Immature natural killer cell (primary cell): ENCODE measurements around the gene DELE1. TPM values are rescaled to one million over a fixed set of nuclear protein-coding genes. Genes with fewer than 3 reads are reported as not detected.

ENCODE experiments used
- DNase-seq, 3 donors: peaks; one replicate each; pipeline ENCODE4 v3.0.0; 2022; ENCODE audit warnings: mixed read lengths in 1 of 3
- H3K27ac Mint-ChIP-seq, 6 donors: one replicate each; pipeline ENCODE4 v1.8.0; 2020; ENCODE audit warnings: mixed read lengths in 6 of 6, mild to moderate bottlenecking in 5 of 6, inconsistent platforms in 4 of 6, moderate library complexity in 3 of 6
- H3K27me3 Mint-ChIP-seq, 3 donors: one replicate each; pipeline ENCODE4 v1.8.0; 2020 to 2021; ENCODE audit warnings: low read depth in 3 of 3, mild to moderate bottlenecking in 3 of 3, mixed read lengths in 3 of 3, moderate library complexity in 3 of 3, inconsistent platforms in 1 of 3
- H3K36me3 Mint-ChIP-seq, 3 donors: one replicate each; pipeline ENCODE4 v1.8.0; 2020; ENCODE audit warnings: mixed read lengths in 3 of 3, inconsistent platforms in 2 of 3, mild to moderate bottlenecking in 2 of 3
- H3K4me1 Mint-ChIP-seq, 2 donors: one replicate each; pipeline ENCODE4 v1.8.0; 2020; ENCODE audit warnings: inconsistent platforms in 2 of 2, mild to moderate bottlenecking in 2 of 2, mixed read lengths in 2 of 2, moderate library complexity in 1 of 2
- H3K4me3 Mint-ChIP-seq, 5 donors: one replicate each; pipeline ENCODE4 v1.8.0; 2020; ENCODE audit warnings: mild to moderate bottlenecking in 5 of 5, mixed read lengths in 5 of 5, inconsistent platforms in 3 of 5, moderate library complexity in 3 of 5
- H3K9me3 Mint-ChIP-seq, 6 donors: one replicate each; pipeline ENCODE4 v1.8.0; 2020; ENCODE audit warnings: mild to moderate bottlenecking in 6 of 6, mixed read lengths in 6 of 6, inconsistent platforms in 4 of 6, moderate library complexity in 3 of 6
- polyA plus RNA-seq, 3 donors: library from polyadenylated mRNA; unstranded; fragments of 300-500 nt; fragmentation: Illumina TruSeq; gene quantifications; one replicate each; pipeline ENCODE4 v1.2.3, GENCODE V29; 2021

Gene DELE1
- 10 to 100 TPM; 38.2 to 47.1 (median 44.7) TPM for polyA plus RNA-seq

- peak within 1 kb of the TSS; percentile 89 to 97 (median 92) for H3K4me3 Mint-ChIP-seq
- H3K9me3 Mint-ChIP-seq = no peaks in the 10 kb centered on the region
- peak within 1 kb of the TSS; percentile 90 to 98 (median 96) for H3K27ac Mint-ChIP-seq
- peaks cover 27 to 45% of the 10 kb centered on the region in 2 donors for H3K4me1 Mint-ChIP-seq
- DNase-seq = peak; percentile 89 to 90 (median 90)
- H3K27me3 Mint-ChIP-seq = peaks cover 0 to 8% (median 7%) of the 10 kb centered on the region in 3 donors
- H3K36me3 Mint-ChIP-seq = peaks cover 5 to 31% (median 26%) of the 10 kb centered on the region in 3 donors
These were observed at the start of gene DELE1 for GRCh38 chr5:141923448-141924313. DELE1 (plus strand) TSS chr5:141923871; CDS start chr5:141923942, 71 bp downstream.

GRCh38 chr5:141873933-141874261, 49.8 kb upstream of the DELE1 start:
- Mint-ChIP-seq H3K9me3 (no peaks in the 10 kb centered on the region), H3K36me3 (no peaks in the 10 kb centered on the region), H3K27me3 (peaks cover 9 to 18% (median 14%) of the 10 kb centered on the region in 3 donors), H3K27ac (peak overlapping the region in 1 of 6 donors; percentile 65), H3K4me3 (peak overlapping the region in 1 of 5 donors; percentile 3), H3K4me1 (peaks cover 46 to 49% of the 10 kb centered on the region in 2 donors)
- no peak for DNase-seq

- no peaks in the 10 kb centered on the region for H3K36me3 Mint-ChIP-seq
- peaks cover 12 to 19% (median 18%) of the 10 kb centered on the region in 3 donors for H3K27me3 Mint-ChIP-seq
- no peak for DNase-seq
- peaks cover 51 to 53% of the 10 kb centered on the region in 2 donors for H3K4me1 Mint-ChIP-seq
- peak overlapping the region in 4 of 5 donors; percentile 20 to 95 (median 82) for H3K4me3 Mint-ChIP-seq
- H3K9me3 Mint-ChIP-seq = no peaks in the 10 kb centered on the region
- peak overlapping the region in 4 of 6 donors; percentile 15 to 65 (median 63) for H3K27ac Mint-ChIP-seq
These were observed 49.3 kb upstream of the DELE1 start for GRCh38 chr5:141874262-141874964.

- no peak for DNase-seq
- Mint-ChIP-seq H3K9me3 (no peaks in the 10 kb centered on the region), H3K4me1 (peaks cover 52 to 55% of the 10 kb centered on the region in 2 donors), H3K27ac (peak overlapping the region in 5 of 6 donors; percentile 2 to 65 (median 42)), H3K36me3 (no peaks in the 10 kb centered on the region), H3K27me3 (peaks cover 14 to 22% (median 19%) of the 10 kb centered on the region in 3 donors), H3K4me3 (peak overlapping the region; percentile 72 to 95 (median 78))
These were observed 48.5 kb upstream of the DELE1 start for GRCh38 chr5:141875022-141875740.

GRCh38 chr5:141875795-141876627, 47.7 kb upstream of the DELE1 start:
- Mint-ChIP-seq H3K4me1 (peaks cover 48 to 55% of the 10 kb centered on the region in 2 donors), H3K27me3 (peaks cover 17 to 22% (median 19%) of the 10 kb centered on the region in 3 donors), H3K27ac (peak overlapping the region in 4 of 6 donors; percentile 2 to 78 (median 54))

GRCh38 chr5:141876628-141877355, 46.9 kb upstream of the DELE1 start:
- H3K27me3 Mint-ChIP-seq = peaks cover 19 to 22% (median 20%) of the 10 kb centered on the region in 3 donors
- DNase-seq = peak; percentile 45 to 52 (median 51)
- peak overlapping the region; percentile 88 to 95 (median 90) for H3K4me3 Mint-ChIP-seq
- H3K36me3 Mint-ChIP-seq = no peaks in the 10 kb centered on the region
- H3K9me3 Mint-ChIP-seq = no peaks in the 10 kb centered on the region
- peaks cover 43 to 55% of the 10 kb centered on the region in 2 donors for H3K4me1 Mint-ChIP-seq
- peak overlapping the region; percentile 24 to 87 (median 78) for H3K27ac Mint-ChIP-seq

More at GRCh38 chr5:141875795-141876627, 47.7 kb upstream of the DELE1 start:
- Mint-ChIP-seq H3K4me3 (peak overlapping the region; percentile 88 to 95 (median 90)), H3K9me3 (no peaks in the 10 kb centered on the region), H3K36me3 (no peaks in the 10 kb centered on the region)
- DNase-seq = peak; percentile 34 to 45 (median 42)

GRCh38 chr5:141877356-141878185, 46.1 kb upstream of the DELE1 start:
- peak; percentile 18 to 34 (median 30) for DNase-seq
- Mint-ChIP-seq H3K9me3 (no peaks in the 10 kb centered on the region), H3K4me1 (peaks cover 39 to 51% of the 10 kb centered on the region in 2 donors), H3K27me3 (peaks cover 19 to 25% (median 22%) of the 10 kb centered on the region in 3 donors), H3K4me3 (peak overlapping the region; percentile 88 to 95 (median 90)), H3K36me3 (no peaks in the 10 kb centered on the region), H3K27ac (peak overlapping the region; percentile 24 to 87 (median 78))

- H3K4me3 Mint-ChIP-seq = peak within 1 kb of the TSS; percentile 88 to 95 (median 90)
- H3K27ac Mint-ChIP-seq = peak within 1 kb of the TSS; percentile 70 to 87 (median 78)
These were observed 45.4 kb upstream of the DELE1 start, which contains the start of gene PCDH1 for GRCh38 chr5:141878186-141878710. PCDH1 (minus strand) TSS chr5:141878410; CDS start chr5:141878262, 148 bp downstream.

GRCh38 chr5:141878711-141879425, 44.8 kb upstream of the DELE1 start:
- peaks cover 15 to 26% (median 22%) of the 10 kb centered on the region in 3 donors for H3K27me3 Mint-ChIP-seq
- H3K9me3 Mint-ChIP-seq = no peaks in the 10 kb centered on the region
- H3K4me1 Mint-ChIP-seq = peaks cover 38 to 43% of the 10 kb centered on the region in 2 donors
- peak overlapping the region; percentile 83 to 90 (median 85) for H3K4me3 Mint-ChIP-seq
- H3K27ac Mint-ChIP-seq = peak overlapping the region; percentile 9 to 76 (median 71)
- DNase-seq = peak; percentile 88 to 89 (median 89)
- H3K36me3 Mint-ChIP-seq = no peaks in the 10 kb centered on the region

More at GRCh38 chr5:141878186-141878710, 45.4 kb upstream of the DELE1 start, which contains the start of gene PCDH1:
- Mint-ChIP-seq H3K27me3 (peaks cover 19 to 25% (median 22%) of the 10 kb centered on the region in 3 donors), H3K9me3 (no peaks in the 10 kb centered on the region), H3K36me3 (no peaks in the 10 kb centered on the region), H3K4me1 (peaks cover 39 to 48% of the 10 kb centered on the region in 2 donors)
- DNase-seq = peak; percentile 42 to 47 (median 45)

GRCh38 chr5:141879426-141879759, 44.3 kb upstream of the DELE1 start:
- H3K9me3 Mint-ChIP-seq = no peaks in the 10 kb centered on the region
- peak overlapping the region; percentile 83 to 90 (median 85) for H3K4me3 Mint-ChIP-seq
- peak overlapping the region; percentile 9 to 76 (median 65) for H3K27ac Mint-ChIP-seq
- peaks cover 37 to 39% of the 10 kb centered on the region in 2 donors for H3K4me1 Mint-ChIP-seq
- no peak for DNase-seq
- H3K36me3 Mint-ChIP-seq = no peaks in the 10 kb centered on the region
- peaks cover 13 to 31% (median 24%) of the 10 kb centered on the region in 3 donors for H3K27me3 Mint-ChIP-seq
